Activated B cell treated with CpG ODN at 0.5 μM for 24 hours (primary cell): ENCODE data around the gene PRKCE. TPM values are rescaled to one million over a fixed set of nuclear protein-coding genes. Genes with fewer than 3 reads are reported as not detected.

Source experiments
- ATAC-seq: fragments of 200-7000 bp; cut with Tn5 transposase; one replicate; pipeline ENCODE4 v1.10.0; 2021; ENCODE audit warnings: low read depth, mild to moderate bottlenecking, moderate library complexity
- CTCF ChIA-PET: fragments of 350-600 bp; sonication (Branson Sonifier 250); formaldehyde crosslinking; loops from one replicate; lab custom pipeline; 2021; ENCODE audit warnings: antibody characterized with exemption; lab: Charles Lee
- POLR2A ChIA-PET: fragments of 350-600 bp; sonication (Branson Sonifier 250); formaldehyde crosslinking; loops from one replicate; lab custom pipeline; 2021; ENCODE audit warnings: antibody characterized with exemption; lab: Charles Lee
- DNase-seq: peaks from one replicate; pipeline ENCODE4 v3.0.0; 2022
- H3K27ac Mint-ChIP-seq: one replicate; pipeline ENCODE4 v1.8.0; 2020; ENCODE audit warnings: mixed read lengths
- H3K27me3 Mint-ChIP-seq: one replicate; pipeline ENCODE4 v1.8.0; 2021; ENCODE audit warnings: mixed read lengths
- H3K36me3 Mint-ChIP-seq: one replicate; pipeline ENCODE4 v1.8.0; 2021; ENCODE audit warnings: low read depth, mixed read lengths
- H3K4me1 Mint-ChIP-seq: one replicate; pipeline ENCODE4 v1.8.0; 2021; ENCODE audit warnings: mixed read lengths
- H3K4me3 Mint-ChIP-seq: one replicate; pipeline ENCODE4 v1.8.0; 2020; ENCODE audit warnings: mild to moderate bottlenecking, mixed read lengths
- H3K9me3 Mint-ChIP-seq: one replicate; pipeline ENCODE4 v1.8.0; 2020; ENCODE audit warnings: mixed read lengths
- intact Hi-C: fragments of 100-400 bp; cut with micrococcal nuclease; formaldehyde crosslinking; loops from one replicate; pipeline ENCODE4 v1.15.1; 2024
- total RNA-seq: library from RNA; stranded (reverse); gene quantifications from 2 replicates; pipeline ENCODE4 v1.2.3, GENCODE V29; 2022
- TF ChIP-seq, protein P1 (sequence below): fragments of 200-600 bp; IDR thresholded peaks from one replicate; pipeline ENCODE4 v1.8.0; 2022; ENCODE audit warnings: antibody characterized with exemption, mild to moderate bottlenecking

PRKCE gene
- 44.2 and 53.8 TPM in 2 replicates for total RNA-seq

DNA sequence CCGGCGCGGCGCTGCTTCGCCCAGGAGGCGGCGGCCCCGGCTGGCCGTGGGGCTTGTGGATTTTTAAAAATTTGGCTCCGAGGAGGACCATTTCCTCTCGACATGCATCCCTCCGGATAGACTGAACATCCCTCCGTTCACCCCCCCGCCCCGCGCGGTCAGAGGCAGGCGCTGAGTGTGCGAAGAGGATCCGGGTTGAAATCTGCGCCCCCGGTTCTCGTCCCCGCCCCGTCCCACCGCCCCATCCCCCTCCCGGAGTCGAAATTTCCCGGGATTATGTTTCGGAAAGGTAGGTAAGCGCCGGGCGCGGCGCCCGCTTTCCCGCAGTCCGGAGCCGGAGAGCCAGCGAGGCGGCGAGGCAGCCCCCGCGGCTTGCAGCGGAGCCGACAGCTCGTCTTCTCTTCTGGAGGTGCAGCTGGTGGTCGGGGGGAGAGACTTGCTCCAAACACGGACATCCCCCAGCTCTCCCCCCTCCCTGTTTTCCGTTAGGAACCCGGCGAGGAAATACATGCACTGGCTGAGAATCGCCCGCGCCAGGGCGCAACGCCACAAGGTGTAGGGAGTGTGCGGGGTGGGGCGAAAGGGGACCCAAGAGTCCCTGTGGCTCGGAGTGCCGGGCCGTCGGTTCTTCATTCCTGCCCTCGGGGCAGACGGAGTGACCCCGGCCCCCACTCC is at the start of gene PRKCE:
Gene PRKCE, plus strand, starts transcription at position 261 of the 675 bp plus-strand sequence.
- intact Hi-C loops, result loop anchor here (1.0 to 2.0 kb wide), 6 partner anchors 15 to 258 kb away; partner anchors contain the start of gene SRBD1
- TF ChIP-seq, protein P1, sequence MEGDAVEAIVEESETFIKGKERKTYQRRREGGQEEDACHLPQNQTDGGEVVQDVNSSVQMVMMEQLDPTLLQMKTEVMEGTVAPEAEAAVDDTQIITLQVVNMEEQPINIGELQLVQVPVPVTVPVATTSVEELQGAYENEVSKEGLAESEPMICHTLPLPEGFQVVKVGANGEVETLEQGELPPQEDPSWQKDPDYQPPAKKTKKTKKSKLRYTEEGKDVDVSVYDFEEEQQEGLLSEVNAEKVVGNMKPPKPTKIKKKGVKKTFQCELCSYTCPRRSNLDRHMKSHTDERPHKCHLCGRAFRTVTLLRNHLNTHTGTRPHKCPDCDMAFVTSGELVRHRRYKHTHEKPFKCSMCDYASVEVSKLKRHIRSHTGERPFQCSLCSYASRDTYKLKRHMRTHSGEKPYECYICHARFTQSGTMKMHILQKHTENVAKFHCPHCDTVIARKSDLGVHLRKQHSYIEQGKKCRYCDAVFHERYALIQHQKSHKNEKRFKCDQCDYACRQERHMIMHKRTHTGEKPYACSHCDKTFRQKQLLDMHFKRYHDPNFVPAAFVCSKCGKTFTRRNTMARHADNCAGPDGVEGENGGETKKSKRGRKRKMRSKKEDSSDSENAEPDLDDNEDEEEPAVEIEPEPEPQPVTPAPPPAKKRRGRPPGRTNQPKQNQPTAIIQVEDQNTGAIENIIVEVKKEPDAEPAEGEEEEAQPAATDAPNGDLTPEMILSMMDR, result no peak
- Mint-ChIP-seq H3K36me3 (peaks cover 8% of the 10 kb centered on the region), H3K4me3 (peak within 1 kb of the TSS; percentile 92), H3K4me1 (peaks cover 56% of the 10 kb centered on the region), H3K27ac (peak within 1 kb of the TSS; percentile 95), H3K27me3 (peaks cover 2% of the 10 kb centered on the region), H3K9me3 (no peaks in the 10 kb centered on the region)
- ATAC-seq (peak; percentile 12), DNase-seq (no peak)
- ChIA-PET POLR2A (interaction anchor here (0.6 to 6.7 kb wide), 23 partner anchors 9 to 1291 kb away, joined by 3 to 211 read pairs (median 7); no protein-coding TSS in a partner anchor), CTCF (interaction anchor here (1.0 to 8.2 kb wide), 7 partner anchors 33 to 182 kb away, joined by 4 to 86 read pairs (median 5); no protein-coding TSS in a partner anchor)

DNA sequence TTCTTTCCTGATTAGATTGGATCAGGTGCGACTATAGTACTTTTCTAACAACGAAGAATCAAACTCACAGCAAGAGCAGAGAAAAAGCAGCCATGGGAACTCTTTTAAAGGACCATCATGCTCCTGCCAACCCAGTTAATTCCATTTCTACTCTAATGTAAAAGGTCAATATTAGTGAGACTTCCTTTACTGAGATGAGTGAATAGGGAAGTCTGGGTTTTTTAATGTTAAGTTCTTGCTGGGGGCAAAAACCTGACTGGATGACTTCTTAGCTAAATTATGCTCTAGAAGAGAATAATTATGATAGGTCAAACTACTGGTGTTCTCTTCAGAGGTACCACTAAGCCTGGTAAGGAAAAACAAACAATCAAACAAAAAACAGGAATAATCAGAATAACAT is 48.9 kb upstream of the PRKCE start:
- intact Hi-C loops, result loop anchor here (2.0 kb wide), 1 partner anchor 14 kb away; no protein-coding TSS in a partner anchor
- peak overlapping the region; percentile 32 for H3K27ac Mint-ChIP-seq
- peaks cover 70% of the 10 kb centered on the region for H3K36me3 Mint-ChIP-seq
- TF ChIP-seq, protein P1, result no peak
- H3K4me1 Mint-ChIP-seq, result peaks cover 14% of the 10 kb centered on the region
- no peak overlapping the region for H3K4me3 Mint-ChIP-seq
- H3K27me3 Mint-ChIP-seq, result no peaks in the 10 kb centered on the region
- ATAC-seq, result no peak
- no peak for DNase-seq
- CTCF ChIA-PET, result no interaction called here
- H3K9me3 Mint-ChIP-seq, result no peaks in the 10 kb centered on the region
- POLR2A ChIA-PET, result no interaction called here

DNA sequence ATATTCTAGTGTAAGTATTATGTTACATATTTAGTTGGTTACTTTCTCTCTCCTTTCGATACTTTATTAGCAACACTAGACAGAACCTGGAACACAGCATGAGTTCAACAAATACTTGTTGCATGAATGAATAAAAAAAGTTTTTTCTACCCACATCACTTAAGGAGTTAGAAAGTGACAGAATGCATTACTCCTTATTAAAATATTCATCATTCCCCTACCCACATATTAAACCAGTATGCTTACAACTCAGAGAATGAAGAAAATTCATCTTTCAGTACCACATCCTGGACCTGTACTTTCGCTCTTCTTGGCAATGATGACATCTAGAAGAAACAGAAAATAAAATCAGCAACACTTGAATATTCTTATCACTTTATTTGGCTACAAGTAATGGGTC is 46.4 kb upstream of the PRKCE start:
- Mint-ChIP-seq H3K4me1 (peaks cover 22% of the 10 kb centered on the region), H3K27me3 (no peaks in the 10 kb centered on the region), H3K4me3 (no peak overlapping the region), H3K9me3 (no peaks in the 10 kb centered on the region), H3K36me3 (peaks cover 45% of the 10 kb centered on the region), H3K27ac (no peak overlapping the region)
- ChIA-PET POLR2A (no interaction called here), CTCF (no interaction called here)
- intact Hi-C loops, result no loop called here
- DNase-seq (no peak), ATAC-seq (no peak)
- TF ChIP-seq, protein P1, result no peak

DNA sequence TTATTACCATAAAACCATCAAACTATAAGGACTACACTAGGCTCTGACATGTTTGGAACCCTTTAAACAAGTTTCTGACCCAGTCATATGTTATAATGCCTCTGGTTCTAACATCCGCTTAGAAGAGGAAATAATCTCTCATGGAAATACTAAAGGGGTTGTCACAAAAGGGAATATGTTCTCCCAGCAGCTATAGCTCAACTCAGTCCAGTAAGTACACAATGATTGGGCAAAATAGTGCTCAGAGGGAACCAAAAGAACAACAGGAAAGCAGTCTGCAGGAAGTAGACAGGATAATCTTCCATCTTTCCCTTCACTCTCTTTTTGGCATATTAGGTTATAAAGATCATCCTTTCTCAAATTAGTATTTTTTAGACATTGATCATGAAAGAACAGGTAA is 44.7 kb upstream of the PRKCE start:
- POLR2A ChIA-PET, result no interaction called here
- CTCF ChIA-PET, result no interaction called here
- H3K36me3 Mint-ChIP-seq, result peaks cover 37% of the 10 kb centered on the region
- H3K4me1 Mint-ChIP-seq, result peaks cover 33% of the 10 kb centered on the region
- no peak overlapping the region for H3K4me3 Mint-ChIP-seq
- no peaks in the 10 kb centered on the region for H3K27me3 Mint-ChIP-seq
- TF ChIP-seq, protein P1, result no peak
- no peak for DNase-seq
- no peak overlapping the region for H3K27ac Mint-ChIP-seq
- intact Hi-C loops, result no loop called here
- no peaks in the 10 kb centered on the region for H3K9me3 Mint-ChIP-seq
- ATAC-seq, result no peak

DNA sequence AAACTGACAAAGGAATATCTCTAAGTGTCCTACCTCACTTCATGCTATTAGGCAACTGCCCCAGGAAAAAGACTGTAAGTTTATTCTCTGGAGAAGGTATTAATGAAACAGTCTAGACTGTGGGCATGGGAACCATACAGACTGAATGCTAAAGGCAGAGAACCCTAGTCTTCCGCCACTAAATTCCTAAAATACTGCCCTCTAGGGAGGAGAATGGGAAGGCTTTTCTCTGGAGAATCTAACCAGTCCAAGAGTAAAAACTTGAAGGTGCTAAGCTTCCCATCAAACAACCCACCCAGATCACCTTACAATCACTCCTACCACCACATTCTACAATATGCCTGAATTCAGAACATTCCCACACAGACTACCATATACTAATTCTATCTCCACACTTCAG is 43.8 kb upstream of the PRKCE start:
- no peaks in the 10 kb centered on the region for H3K27me3 Mint-ChIP-seq
- no peaks in the 10 kb centered on the region for H3K9me3 Mint-ChIP-seq
- DNase-seq (no peak), ATAC-seq (no peak)
- no peak overlapping the region for H3K27ac Mint-ChIP-seq
- H3K4me3 Mint-ChIP-seq, result no peak overlapping the region
- peaks cover 29% of the 10 kb centered on the region for H3K36me3 Mint-ChIP-seq
- TF ChIP-seq, protein P1, result no peak
- H3K4me1 Mint-ChIP-seq, result peaks cover 35% of the 10 kb centered on the region
- POLR2A ChIA-PET, result no interaction called here
- CTCF ChIA-PET, result no interaction called here
- intact Hi-C loops, result no loop called here
